H1 (cell line): ENCODE data around the gene OGFOD2. TPM values are rescaled to one million over a fixed set of nuclear protein-coding genes. Genes with fewer than 3 reads are reported as not detected.

Experiments
- KDM5A ChIP-seq: fragments of 200-600 bp; IDR thresholded peaks from 2 replicates; pipeline ENCODE4 v1.7.1; 2012; ENCODE audit warnings: mild to moderate bottlenecking, low read length, inconsistent platforms, mixed read lengths
- polyA plus RNA-seq, 7 experiments: library from polyadenylated mRNA; depleted of rRNA in 3 of 7; stranded (reverse) in 5 of 7; unstranded in 2 of 7; fragments of >200 nt in 5 of 7; fragments of 200-250 nt in 2 of 7; gene quantifications; 1 replicate in 5 of 7; 2 replicates in 1 of 7; 4 replicates in 1 of 7; pipeline versions ENCODE4 v1.2.1 to v1.2.3, GENCODE V29; 2011 to 2013; ENCODE audit warnings: missing spikeins in 2 of 7, mixed read lengths in 2 of 7
- total RNA-seq: library from RNA; stranded (reverse); fragmentation: NEBNext Ultra II Directional; extraction: Animal tissue kit (Norgen Biotek cat#: 25700); gene quantifications from 2 replicates; pipeline ENCODE4 v1.2.1, GENCODE V29; 2021

The OGFOD2 gene
- total and polyA plus RNA-seq, 2 of the 8 experiments (the other 6 are each of a cell fraction or from before 2014, with no cell fraction given): 17.3 to 20.3 TPM

GRCh38 chr12:122942637-122943036 is 32.4 kb upstream of the OGFOD2 start (continued):
- TF ChIP-seq KDM5A: no peak
